Measurements from ENCODE around the gene JAML.

- TF ChIP-seq YY1 (IDR thresholded peaks at IDR 0.05; ENCODE audit: insufficient read depth, insufficient read length) = no peak
- no peak for TF ChIP-seq SUZ12 (IDR thresholded peaks at IDR 0.05; ENCODE audit: extremely low read depth, insufficient read depth, insufficient read length)
These were observed 819 bp downstream of the JAML start for GRCh38 chr11:118223992-118224391.
